NCI-H1105 treated with DMSO at 0.1 percent for 48 hours (cell line): ENCODE results near the gene SMIM12.
"Not testable (repeated sequence)": the region's sequence is repeated elsewhere in the genome, so short reads cannot be mapped to it uniquely, and the experiment has no call there.

Experiments
- DNase-seq: peaks from one replicate; lab custom pipeline; 2025; lab: John Stamatoyannopoulos, UW

Gene SMIM12

DNA sequence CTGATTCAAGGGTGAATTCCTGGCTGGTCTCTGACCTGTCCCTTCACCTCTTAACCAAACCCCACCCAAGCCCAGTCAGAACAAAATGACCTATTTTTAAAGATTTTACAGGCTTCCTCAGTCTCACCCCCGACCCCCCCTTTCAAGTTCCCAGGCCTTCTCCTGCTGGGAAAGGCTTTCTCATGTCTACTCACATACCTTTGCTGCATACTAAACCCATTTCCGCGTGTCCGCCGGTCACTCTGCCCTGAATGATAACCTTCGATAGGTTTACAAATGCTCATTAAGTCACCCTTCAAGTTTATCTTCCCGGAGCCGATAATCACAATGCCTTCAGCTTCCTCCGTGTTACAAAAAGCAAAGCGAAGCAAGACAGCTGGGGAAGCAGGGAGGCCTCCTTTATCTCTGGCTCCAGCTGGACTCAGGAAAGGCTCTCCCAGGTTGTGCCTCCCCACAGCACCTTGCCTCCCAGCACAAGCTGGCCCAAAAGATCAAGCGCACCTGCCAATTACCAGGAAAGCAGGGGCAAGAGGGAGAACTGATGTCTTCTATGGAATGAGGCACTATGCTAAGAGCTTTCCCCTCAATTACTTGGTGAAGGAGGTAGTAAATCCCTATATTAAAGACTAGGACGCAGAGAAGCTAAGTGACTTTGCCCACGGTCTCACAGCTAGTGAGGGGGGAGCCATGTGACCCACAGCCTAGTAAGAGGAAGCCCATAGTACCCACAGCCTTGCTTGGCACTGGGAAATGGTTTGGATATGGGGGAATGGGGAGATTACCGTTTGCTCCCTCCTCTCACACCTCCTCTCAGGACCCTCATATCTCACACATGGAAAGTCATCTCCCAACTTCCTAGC, 15.9 kb downstream of the SMIM12 start:
- no peak for DNase-seq

GRCh38 chr1:34842952-34843371, 16.6 kb downstream of the SMIM12 start:
- DNase-seq, result no peak

- no peak for DNase-seq
These were observed 17.5 kb downstream of the SMIM12 start for GRCh38 chr1:34842073-34842472.

- no peak for DNase-seq
These were observed 19.1 kb downstream of the SMIM12 start for GRCh38 chr1:34840426-34840825.

GRCh38 chr1:34839526-34840305, 19.8 kb downstream of the SMIM12 start:
- no peak for DNase-seq

GRCh38 chr1:34833711-34834110, 25.8 kb downstream of the SMIM12 start:
- DNase-seq, result no peak

- DNase-seq, result no peak
These were observed 27.8 kb downstream of the SMIM12 start for GRCh38 chr1:34831721-34832246.

GRCh38 chr1:34829250-34829649, 30.3 kb downstream of the SMIM12 start:
- no peak for DNase-seq

DNA sequence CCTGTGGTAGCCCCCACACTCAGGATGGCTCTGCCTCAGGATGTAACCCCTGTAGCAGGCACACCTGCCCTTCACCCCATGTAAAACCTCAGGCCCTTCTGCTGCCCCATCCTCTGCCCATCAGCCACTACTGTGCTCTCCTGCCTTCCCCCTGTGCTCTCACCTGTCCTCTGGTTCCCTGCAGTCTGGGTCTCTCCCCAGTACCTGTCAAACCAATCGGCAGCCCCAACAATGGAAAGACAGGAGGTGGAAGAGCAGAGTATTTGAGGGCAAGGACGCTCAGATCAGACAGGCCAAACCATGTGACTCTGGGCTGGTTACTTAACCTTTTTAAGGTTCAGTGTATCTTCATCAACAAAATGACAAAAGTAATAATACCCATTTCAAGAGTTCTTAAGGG, 30.9 kb downstream of the SMIM12 start:
- no peak for DNase-seq

GRCh38 chr1:34827341-34827941, 32.1 kb downstream of the SMIM12 start:
- no peak for DNase-seq

GRCh38 chr1:34825455-34826091, 34.0 kb downstream of the SMIM12 start:
- no peak for DNase-seq

GRCh38 chr1:34824817-34825454, 34.6 kb downstream of the SMIM12 start:
- no peak for DNase-seq

DNA sequence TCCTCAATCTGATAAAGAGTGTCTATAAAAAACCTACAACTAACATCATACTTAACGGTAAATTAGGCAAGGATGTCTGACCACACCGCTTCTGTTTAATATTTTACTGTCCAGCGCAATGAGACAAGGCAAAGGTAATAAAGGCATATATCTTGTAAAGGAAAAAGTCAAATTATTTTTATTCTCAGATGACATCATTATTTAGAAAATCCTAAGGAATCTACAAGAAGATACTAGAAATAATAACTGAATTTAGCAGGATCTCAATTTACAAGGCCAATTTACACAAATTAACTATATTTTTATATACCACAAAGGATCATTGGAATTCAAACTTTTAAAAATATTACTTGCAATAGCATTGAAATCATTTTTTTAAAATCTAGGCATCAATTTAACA, 37.3 kb downstream of the SMIM12 start:
- DNase-seq, result no peak

GRCh38 chr1:34818862-34819261, 40.7 kb downstream of the SMIM12 start:
- not testable (repeated sequence) for DNase-seq

DNA sequence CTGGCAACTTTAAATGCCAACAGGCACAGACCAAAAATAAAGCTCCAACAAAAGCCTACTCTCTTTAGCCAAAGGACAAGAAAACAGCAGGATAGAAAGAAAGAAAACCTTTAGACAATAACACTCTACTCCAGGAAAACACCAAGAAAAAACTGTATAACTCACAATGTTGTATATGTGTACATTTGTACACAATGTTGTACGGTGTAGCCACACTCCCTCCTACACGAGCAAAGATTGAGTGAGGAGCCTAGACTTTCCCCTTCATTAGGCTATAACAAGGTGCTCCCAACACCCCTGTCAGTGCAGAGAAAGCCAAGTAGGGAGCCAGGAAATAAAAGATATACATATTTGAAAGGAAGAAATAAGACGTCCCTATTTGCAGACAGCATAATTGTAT, 42.8 kb downstream of the SMIM12 start:
- DNase-seq, result no peak

- DNase-seq, result no peak
These were observed 43.2 kb downstream of the SMIM12 start for GRCh38 chr1:34816332-34816731.

GRCh38 chr1:34810781-34811180, 48.8 kb downstream of the SMIM12 start:
- not testable (repeated sequence) for DNase-seq

DNA sequence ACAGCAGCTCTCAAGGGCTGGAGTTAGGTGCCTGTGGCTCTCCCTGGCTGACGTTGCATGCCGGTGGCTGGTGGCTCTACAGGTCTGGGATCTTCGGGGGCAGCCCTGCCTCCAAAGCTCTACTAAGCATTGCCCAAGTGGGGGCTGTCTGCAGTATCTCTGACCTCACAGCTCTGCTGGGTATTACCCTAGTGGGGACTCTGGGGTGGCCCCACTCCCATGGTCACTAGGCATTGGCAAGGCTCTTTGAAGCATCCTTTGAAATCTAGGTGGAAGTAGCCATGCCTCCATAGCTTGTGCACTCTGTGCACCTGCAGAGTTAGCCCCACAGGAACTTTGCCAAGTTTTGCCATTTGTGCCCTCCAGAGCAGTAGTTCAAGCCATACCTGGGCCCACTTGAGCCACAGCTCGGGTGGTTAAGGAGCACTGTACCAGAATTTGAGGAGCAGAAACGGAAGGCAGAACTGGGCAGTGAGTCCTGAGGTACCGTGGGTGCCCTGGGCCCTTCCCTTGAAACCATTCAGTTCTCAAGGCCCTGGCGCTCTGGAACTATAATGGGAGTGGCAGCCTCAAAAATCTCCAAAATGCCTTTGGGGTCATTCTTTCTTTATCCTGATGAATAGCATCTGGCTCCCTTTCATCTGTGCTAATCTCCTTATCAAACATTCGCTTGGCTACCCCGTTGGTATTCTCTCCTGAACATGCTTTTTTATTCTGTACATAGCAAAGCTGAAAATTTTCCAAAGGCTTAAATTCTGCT, 51.3 kb downstream of the SMIM12 start:
- no peak for DNase-seq

DNA sequence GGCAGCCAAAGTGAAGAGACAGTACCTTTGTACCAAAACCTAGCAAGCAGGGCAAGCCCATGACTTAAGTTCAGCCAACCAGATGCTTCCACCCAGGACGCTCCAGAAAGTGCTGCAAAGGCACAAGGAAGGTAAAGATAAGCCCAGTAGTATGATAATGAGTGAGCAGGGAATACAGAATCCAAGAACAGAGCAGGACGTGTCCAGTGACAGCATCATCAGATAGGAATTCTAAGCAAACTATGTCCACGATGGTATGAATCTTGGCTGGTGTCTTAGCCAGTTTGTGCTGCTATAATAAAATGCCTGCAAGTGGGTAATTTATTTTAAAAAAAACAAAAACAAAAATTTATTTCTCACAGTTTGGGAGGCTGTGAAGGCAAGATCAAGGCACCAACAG, 53.2 kb downstream of the SMIM12 start:
- no peak for DNase-seq

- DNase-seq, result no peak
These were observed 55.8 kb downstream of the SMIM12 start for GRCh38 chr1:34803770-34804169.
